ENCODE measurements around the gene EPHA1.

GRCh38 chr7:143373255-143373794, 35.3 kb downstream of the EPHA1 start:
- TF ChIP-seq ZNF354C (tag by site-specific recombination; IDR thresholded peaks at IDR 0.05; ENCODE audit: borderline replicate concordance, low read depth) (no peak), SCRT2 (tag by site-specific recombination; IDR thresholded peaks at IDR 0.05) (no peak), ZNF548 (tag by site-specific recombination; IDR thresholded peaks at IDR 0.05) (no peak), ZNF830 (tag by site-specific recombination; IDR thresholded peaks at IDR 0.05; ENCODE audit: low read depth) (no peak), ZNF350 (tag by site-specific recombination; IDR thresholded peaks at IDR 0.05) (no peak), ZNF670 (tag by site-specific recombination; IDR thresholded peaks at IDR 0.05; ENCODE audit: low read depth) (no peak), GLI4 (tag by site-specific recombination; IDR thresholded peaks at IDR 0.05) (no peak)
- TF ChIP-seq, protein P1, sequence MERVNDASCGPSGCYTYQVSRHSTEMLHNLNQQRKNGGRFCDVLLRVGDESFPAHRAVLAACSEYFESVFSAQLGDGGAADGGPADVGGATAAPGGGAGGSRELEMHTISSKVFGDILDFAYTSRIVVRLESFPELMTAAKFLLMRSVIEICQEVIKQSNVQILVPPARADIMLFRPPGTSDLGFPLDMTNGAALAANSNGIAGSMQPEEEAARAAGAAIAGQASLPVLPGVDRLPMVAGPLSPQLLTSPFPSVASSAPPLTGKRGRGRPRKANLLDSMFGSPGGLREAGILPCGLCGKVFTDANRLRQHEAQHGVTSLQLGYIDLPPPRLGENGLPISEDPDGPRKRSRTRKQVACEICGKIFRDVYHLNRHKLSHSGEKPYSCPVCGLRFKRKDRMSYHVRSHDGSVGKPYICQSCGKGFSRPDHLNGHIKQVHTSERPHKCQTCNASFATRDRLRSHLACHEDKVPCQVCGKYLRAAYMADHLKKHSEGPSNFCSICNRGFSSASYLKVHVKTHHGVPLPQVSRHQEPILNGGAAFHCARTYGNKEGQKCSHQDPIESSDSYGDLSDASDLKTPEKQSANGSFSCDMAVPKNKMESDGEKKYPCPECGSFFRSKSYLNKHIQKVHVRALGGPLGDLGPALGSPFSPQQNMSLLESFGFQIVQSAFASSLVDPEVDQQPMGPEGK (tag by site-specific recombination; IDR thresholded peaks at IDR 0.05) = no peak
- TF ChIP-seq, protein P2, sequence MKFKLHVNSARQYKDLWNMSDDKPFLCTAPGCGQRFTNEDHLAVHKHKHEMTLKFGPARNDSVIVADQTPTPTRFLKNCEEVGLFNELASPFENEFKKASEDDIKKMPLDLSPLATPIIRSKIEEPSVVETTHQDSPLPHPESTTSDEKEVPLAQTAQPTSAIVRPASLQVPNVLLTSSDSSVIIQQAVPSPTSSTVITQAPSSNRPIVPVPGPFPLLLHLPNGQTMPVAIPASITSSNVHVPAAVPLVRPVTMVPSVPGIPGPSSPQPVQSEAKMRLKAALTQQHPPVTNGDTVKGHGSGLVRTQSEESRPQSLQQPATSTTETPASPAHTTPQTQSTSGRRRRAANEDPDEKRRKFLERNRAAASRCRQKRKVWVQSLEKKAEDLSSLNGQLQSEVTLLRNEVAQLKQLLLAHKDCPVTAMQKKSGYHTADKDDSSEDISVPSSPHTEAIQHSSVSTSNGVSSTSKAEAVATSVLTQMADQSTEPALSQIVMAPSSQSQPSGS (tag by site-specific recombination; IDR thresholded peaks at IDR 0.05; ENCODE audit: low read depth) = no peak

All from HEK293 (cell line).